ENCODE results near the gene ACP7. TPM values are rescaled to one million over a fixed set of nuclear protein-coding genes. Genes with fewer than 3 reads are reported as not detected.

ACP7 gene, protein sequence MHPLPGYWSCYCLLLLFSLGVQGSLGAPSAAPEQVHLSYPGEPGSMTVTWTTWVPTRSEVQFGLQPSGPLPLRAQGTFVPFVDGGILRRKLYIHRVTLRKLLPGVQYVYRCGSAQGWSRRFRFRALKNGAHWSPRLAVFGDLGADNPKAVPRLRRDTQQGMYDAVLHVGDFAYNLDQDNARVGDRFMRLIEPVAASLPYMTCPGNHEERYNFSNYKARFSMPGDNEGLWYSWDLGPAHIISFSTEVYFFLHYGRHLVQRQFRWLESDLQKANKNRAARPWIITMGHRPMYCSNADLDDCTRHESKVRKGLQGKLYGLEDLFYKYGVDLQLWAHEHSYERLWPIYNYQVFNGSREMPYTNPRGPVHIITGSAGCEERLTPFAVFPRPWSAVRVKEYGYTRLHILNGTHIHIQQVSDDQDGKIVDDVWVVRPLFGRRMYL
- 0.03 TPM for polyA plus RNA-seq (2013, experiment 1 of 2)
- 0.03 TPM for polyA plus RNA-seq (2013, experiment 2 of 2)

DNA sequence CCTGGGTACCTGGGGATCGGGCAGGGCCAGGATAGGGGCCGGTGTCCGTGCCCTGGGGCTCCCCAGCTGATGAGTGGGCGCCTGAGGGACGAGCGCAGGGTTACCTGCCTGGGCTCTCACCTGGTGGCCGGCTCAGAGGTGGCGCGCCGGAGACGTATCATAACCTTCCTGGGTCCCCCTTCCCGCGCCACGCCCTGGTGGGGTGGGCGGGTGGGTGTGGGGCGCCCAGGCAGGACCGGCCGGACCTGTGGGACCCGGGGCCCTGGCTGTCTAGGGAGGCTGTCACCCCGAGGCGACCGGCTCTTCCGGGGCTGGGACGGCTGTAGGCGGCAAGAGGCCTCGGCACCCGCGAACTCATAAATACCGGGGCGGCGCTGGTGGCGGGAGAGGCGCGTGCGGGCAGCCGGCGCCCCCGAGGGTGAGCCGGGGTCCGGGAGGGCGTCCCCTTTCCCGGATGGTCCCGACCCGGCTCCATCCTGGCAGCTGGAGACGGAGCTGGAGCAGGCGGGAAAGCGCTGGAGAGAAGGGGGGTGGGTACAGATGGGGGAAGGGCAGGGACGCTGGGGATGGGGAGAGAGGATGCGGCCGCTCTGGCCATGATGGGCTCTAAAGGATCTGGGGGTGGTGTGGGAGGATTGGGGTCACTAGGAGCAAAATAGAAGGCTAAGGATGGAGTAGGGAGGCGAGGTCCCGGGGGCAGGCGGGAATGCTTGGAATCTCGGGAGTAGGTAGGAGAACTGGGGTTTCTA lies at the start of gene ACP7:
TSS of gene ACP7 (plus strand) at position 386 of the 749 bp plus-strand sequence. CDS start 902 bp downstream, outside the sequence.
- peaks cover 26% of the 10 kb centered on the region for H3K27me3 ChIP-seq (ENCODE audit: insufficient read depth, low read length, poor library complexity)

DNA sequence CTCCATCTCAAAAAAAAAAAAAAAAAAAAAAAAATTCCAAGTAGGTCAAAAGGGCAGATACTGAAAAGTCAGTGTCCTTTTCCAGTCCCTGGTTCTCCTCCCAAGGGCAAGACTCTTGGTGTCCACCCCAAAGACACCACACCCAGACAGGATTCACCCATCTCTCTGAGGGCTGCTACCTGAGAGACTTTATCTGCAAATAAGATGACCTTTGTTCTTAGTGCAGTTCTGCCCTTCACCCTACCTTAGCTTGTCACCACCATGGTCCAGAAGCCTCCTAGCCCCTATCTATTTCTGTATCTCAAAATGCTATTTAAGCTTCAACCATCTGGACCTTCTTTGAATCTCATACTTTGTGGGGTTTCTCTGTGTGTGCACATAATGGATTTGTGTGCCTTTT lies 47.6 kb upstream of the ACP7 start:
- H2BK120ac ChIP-seq (ENCODE audit: low read depth, low read length), result no peak overlapping the region
- H3K4me1 ChIP-seq (ENCODE audit: control insufficient read depth, low read depth, low read length), result no peaks in the 10 kb centered on the region
- H3K9ac ChIP-seq (ENCODE audit: low read length), result no peak overlapping the region
- H3K79me2 ChIP-seq (ENCODE audit: control insufficient read depth, insufficient read depth, low read length), result no peaks in the 10 kb centered on the region
- H3K4me3 ChIP-seq (ENCODE audit: low read length), result no peak overlapping the region
- H3K4ac ChIP-seq (ENCODE audit: low read depth, low read length), result no peak overlapping the region
- no peaks in the 10 kb centered on the region for H3K27me3 ChIP-seq (ENCODE audit: insufficient read depth, low read length, poor library complexity)
- H2BK5ac ChIP-seq (ENCODE audit: low read length), result no peak overlapping the region
- H3K23ac ChIP-seq (ENCODE audit: low read length), result no peak overlapping the region
- H4K5ac ChIP-seq (ENCODE audit: low read length), result no peak overlapping the region
- H2BK15ac ChIP-seq (replicated peaks; ENCODE audit: low read depth), result no peak overlapping the region
- no peak overlapping the region for H3K27ac ChIP-seq (ENCODE audit: low read depth, low read length)
- H3K56ac ChIP-seq (ENCODE audit: low read length), result no peak overlapping the region
- no peak for DNase-seq
- no peak overlapping the region for H4K8ac ChIP-seq (ENCODE audit: low read depth, low read length)
- no peak overlapping the region for H3K4me2 ChIP-seq (ENCODE audit: low read length)
- no peaks in the 10 kb centered on the region for H3K79me1 ChIP-seq (ENCODE audit: low read length)
- H2AK5ac ChIP-seq (ENCODE audit: low read length), result no peak overlapping the region
- H3K36me3 ChIP-seq (ENCODE audit: control insufficient read depth, insufficient read depth, low read length), result no peaks in the 10 kb centered on the region
- no peak overlapping the region for H3K18ac ChIP-seq (ENCODE audit: low read length)

More for the DNA sequence above, at the start of gene ACP7:
- no peaks in the 10 kb centered on the region for H3K4me1 ChIP-seq (ENCODE audit: control insufficient read depth, low read depth, low read length)
- H2AK5ac ChIP-seq (ENCODE audit: low read length), result no peak within 1 kb of the TSS
- H3K9ac ChIP-seq (ENCODE audit: low read length), result peak within 1 kb of the TSS; percentile 45
- no peak within 1 kb of the TSS for H3K4ac ChIP-seq (ENCODE audit: low read depth, low read length)
- no peak for DNase-seq
- no peak within 1 kb of the TSS for H2BK5ac ChIP-seq (ENCODE audit: low read length)
- no peak within 1 kb of the TSS for H2BK15ac ChIP-seq (replicated peaks; ENCODE audit: low read depth)
- no peak within 1 kb of the TSS for H4K8ac ChIP-seq (ENCODE audit: low read depth, low read length)
- H4K5ac ChIP-seq (ENCODE audit: low read length), result no peak within 1 kb of the TSS
- H3K4me3 ChIP-seq (ENCODE audit: low read length), result no peak within 1 kb of the TSS
- H3K79me2 ChIP-seq (ENCODE audit: control insufficient read depth, insufficient read depth, low read length), result no peaks in the 10 kb centered on the region
- H3K23ac ChIP-seq (ENCODE audit: low read length), result no peak within 1 kb of the TSS
- no peak within 1 kb of the TSS for H3K56ac ChIP-seq (ENCODE audit: low read length)
- H3K36me3 ChIP-seq (ENCODE audit: control insufficient read depth, insufficient read depth, low read length), result no peaks in the 10 kb centered on the region
- whole genome bisulfite sequencing (ENCODE audit: extremely low coverage, insufficient coverage, low lambda C conversion rate), result no CpG with 5 or more reads among the region's 54 CpGs
- H3K18ac ChIP-seq (ENCODE audit: low read length), result peak within 1 kb of the TSS; percentile 11
- no peaks in the 10 kb centered on the region for H3K79me1 ChIP-seq (ENCODE audit: low read length)
- H2BK120ac ChIP-seq (ENCODE audit: low read depth, low read length), result no peak within 1 kb of the TSS
- peak within 1 kb of the TSS; percentile 42 for H3K4me2 ChIP-seq (ENCODE audit: low read length)
- H3K27ac ChIP-seq (ENCODE audit: low read depth, low read length), result no peak within 1 kb of the TSS

- no peak overlapping the region for H2AK5ac ChIP-seq (ENCODE audit: low read length)
- no peaks in the 10 kb centered on the region for H3K79me2 ChIP-seq (ENCODE audit: control insufficient read depth, insufficient read depth, low read length)
- no peak overlapping the region for H3K23ac ChIP-seq (ENCODE audit: low read length)
- no peaks in the 10 kb centered on the region for H3K4me1 ChIP-seq (ENCODE audit: control insufficient read depth, low read depth, low read length)
- no peak overlapping the region for H3K9ac ChIP-seq (ENCODE audit: low read length)
- DNase-seq, result no peak
- no peaks in the 10 kb centered on the region for H3K36me3 ChIP-seq (ENCODE audit: control insufficient read depth, insufficient read depth, low read length)
- no peaks in the 10 kb centered on the region for H3K27me3 ChIP-seq (ENCODE audit: insufficient read depth, low read length, poor library complexity)
- no peak overlapping the region for H4K5ac ChIP-seq (ENCODE audit: low read length)
- H2BK5ac ChIP-seq (ENCODE audit: low read length), result no peak overlapping the region
- no peak overlapping the region for H2BK15ac ChIP-seq (replicated peaks; ENCODE audit: low read depth)
- H3K56ac ChIP-seq (ENCODE audit: low read length), result no peak overlapping the region
- no peak overlapping the region for H3K18ac ChIP-seq (ENCODE audit: low read length)
- H3K27ac ChIP-seq (ENCODE audit: low read depth, low read length), result no peak overlapping the region
- no peak overlapping the region for H4K8ac ChIP-seq (ENCODE audit: low read depth, low read length)
- H3K4me3 ChIP-seq (ENCODE audit: low read length), result no peak overlapping the region
- H3K4ac ChIP-seq (ENCODE audit: low read depth, low read length), result no peak overlapping the region
- WGBS (ENCODE audit: extremely low coverage, insufficient coverage, low lambda C conversion rate), result no CpG with 5 or more reads among the region's 2 CpGs
- no peak overlapping the region for H3K4me2 ChIP-seq (ENCODE audit: low read length)
- H3K79me1 ChIP-seq (ENCODE audit: low read length), result no peaks in the 10 kb centered on the region
- H2BK120ac ChIP-seq (ENCODE audit: low read depth, low read length), result no peak overlapping the region
These were observed 47.0 kb upstream of the ACP7 start for GRCh38 chr19:39037194-39037593.

DNA sequence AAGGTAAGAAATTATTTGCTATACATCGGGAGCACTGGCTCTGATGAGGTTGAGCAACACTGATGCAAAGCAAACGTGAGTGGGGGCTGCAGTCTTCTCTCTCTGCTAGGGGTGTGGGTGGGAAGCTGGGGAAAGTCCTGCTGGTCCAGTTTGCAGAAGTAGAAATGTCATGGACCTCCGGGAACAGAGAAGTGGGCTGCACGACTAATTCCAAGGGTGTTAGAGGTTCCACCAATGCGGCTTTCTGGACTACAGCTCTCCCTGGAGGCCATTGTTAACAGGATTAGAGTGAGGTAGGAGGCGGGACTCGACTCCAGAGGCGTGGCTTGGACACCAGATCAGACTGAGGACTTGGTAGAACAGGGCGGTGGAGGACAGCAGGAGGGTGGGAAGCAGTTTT lies 46.1 kb upstream of the ACP7 start:
- Histone ChIP-seq H2BK120ac (ENCODE audit: low read depth, low read length) (no peak overlapping the region), H3K27ac (ENCODE audit: low read depth, low read length) (no peak overlapping the region), H2BK5ac (ENCODE audit: low read length) (no peak overlapping the region), H4K5ac (ENCODE audit: low read length) (no peak overlapping the region), H3K79me2 (ENCODE audit: control insufficient read depth, insufficient read depth, low read length) (no peaks in the 10 kb centered on the region), H4K8ac (ENCODE audit: low read depth, low read length) (no peak overlapping the region), H3K56ac (ENCODE audit: low read length) (peak overlapping the region; percentile 30), H3K18ac (ENCODE audit: low read length) (no peak overlapping the region), H3K4me3 (ENCODE audit: low read length) (no peak overlapping the region), H3K4me1 (ENCODE audit: control insufficient read depth, low read depth, low read length) (no peaks in the 10 kb centered on the region), H3K36me3 (ENCODE audit: control insufficient read depth, insufficient read depth, low read length) (no peaks in the 10 kb centered on the region), H2BK15ac (replicated peaks; ENCODE audit: low read depth) (no peak overlapping the region), H3K23ac (ENCODE audit: low read length) (no peak overlapping the region), H2AK5ac (ENCODE audit: low read length) (no peak overlapping the region), H3K27me3 (ENCODE audit: insufficient read depth, low read length, poor library complexity) (no peaks in the 10 kb centered on the region), H3K9ac (ENCODE audit: low read length) (no peak overlapping the region), H3K79me1 (ENCODE audit: low read length) (no peaks in the 10 kb centered on the region), H3K4me2 (ENCODE audit: low read length) (no peak overlapping the region), H3K4ac (ENCODE audit: low read depth, low read length) (no peak overlapping the region)
- no CpG with 5 or more reads among the region's 9 CpGs for WGBS (ENCODE audit: extremely low coverage, insufficient coverage, low lambda C conversion rate)
- peak; percentile 81 for DNase-seq

DNA sequence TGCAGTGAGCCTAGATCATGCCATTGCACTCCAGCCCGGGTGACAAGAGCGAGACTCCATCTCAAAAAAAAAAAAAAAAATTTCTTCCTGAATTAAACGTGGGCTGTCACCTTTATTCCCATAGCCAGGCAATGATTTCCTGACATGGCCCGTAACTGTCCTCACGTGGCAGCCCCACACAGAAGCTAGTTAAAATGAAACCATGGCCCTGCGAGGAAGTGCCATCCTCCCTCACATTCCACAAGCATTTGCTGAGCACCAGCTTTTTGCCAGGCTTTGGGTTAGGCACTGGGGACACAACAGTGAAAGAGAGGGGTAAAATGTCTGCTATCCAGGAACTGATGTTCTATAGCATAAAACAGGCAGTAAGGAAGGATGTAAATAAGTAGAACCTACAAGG lies 38.7 kb upstream of the ACP7 start:
- Histone ChIP-seq H3K23ac (ENCODE audit: low read length) (no peak overlapping the region), H2BK5ac (ENCODE audit: low read length) (no peak overlapping the region), H3K4ac (ENCODE audit: low read depth, low read length) (no peak overlapping the region), H3K4me2 (ENCODE audit: low read length) (no peak overlapping the region), H4K5ac (ENCODE audit: low read length) (no peak overlapping the region), H2BK15ac (replicated peaks; ENCODE audit: low read depth) (no peak overlapping the region), H4K8ac (ENCODE audit: low read depth, low read length) (no peak overlapping the region), H3K4me3 (ENCODE audit: low read length) (no peak overlapping the region), H3K56ac (ENCODE audit: low read length) (no peak overlapping the region), H3K9ac (ENCODE audit: low read length) (no peak overlapping the region), H3K79me1 (ENCODE audit: low read length) (no peaks in the 10 kb centered on the region), H3K18ac (ENCODE audit: low read length) (no peak overlapping the region), H3K4me1 (ENCODE audit: control insufficient read depth, low read depth, low read length) (no peaks in the 10 kb centered on the region), H3K36me3 (ENCODE audit: control insufficient read depth, insufficient read depth, low read length) (no peaks in the 10 kb centered on the region), H3K79me2 (ENCODE audit: control insufficient read depth, insufficient read depth, low read length) (no peaks in the 10 kb centered on the region), H2AK5ac (ENCODE audit: low read length) (no peak overlapping the region), H3K27ac (ENCODE audit: low read depth, low read length) (no peak overlapping the region), H2BK120ac (ENCODE audit: low read depth, low read length) (no peak overlapping the region), H3K27me3 (ENCODE audit: insufficient read depth, low read length, poor library complexity) (no peaks in the 10 kb centered on the region)
- DNase-seq, result no peak
- WGBS (ENCODE audit: extremely low coverage, insufficient coverage, low lambda C conversion rate), result no CpG with 5 or more reads among the region's 6 CpGs
